ENCODE results near the gene TSR3.
"Not testable (repeated sequence)": the region's sequence is repeated elsewhere in the genome, so short reads cannot be mapped to it uniquely, and the experiment has no call there.

The TSR3 gene

GRCh38 chr16:1337486-1337885, 14.2 kb downstream of the TSR3 start:
- DNase-seq (ENCODE audit: low read depth) = no peak

GRCh38 chr16:1336619-1337018, 15.1 kb downstream of the TSR3 start:
- no peak for DNase-seq (ENCODE audit: low read depth)

- no peak for DNase-seq (ENCODE audit: low read depth)
Measured at GRCh38 chr16:1335996-1336395, 15.7 kb downstream of the TSR3 start.

GRCh38 chr16:1335211-1335971, 16.3 kb downstream of the TSR3 start:
- DNase-seq (ENCODE audit: low read depth) = no peak

- no peak for DNase-seq (ENCODE audit: low read depth)
Measured at GRCh38 chr16:1334739-1335138, 16.9 kb downstream of the TSR3 start.

GRCh38 chr16:1333854-1334700, 17.6 kb downstream of the TSR3 start:
- DNase-seq (ENCODE audit: low read depth) = no peak

GRCh38 chr16:1333149-1333812, 18.4 kb downstream of the TSR3 start, which contains the start of gene BAIAP3:
Gene BAIAP3 (plus strand): TSS chr16:1333645. CDS start chr16:1338550, 4,905 bp downstream.
- DNase-seq (ENCODE audit: low read depth) = no peak

GRCh38 chr16:1332618-1333148, 19.0 kb downstream of the TSR3 start:
- no peak for DNase-seq (ENCODE audit: low read depth)

GRCh38 chr16:1331712-1332617, 19.7 kb downstream of the TSR3 start:
- peak; percentile 79 for DNase-seq (ENCODE audit: low read depth)

GRCh38 chr16:1330931-1331711, 20.6 kb downstream of the TSR3 start:
- DNase-seq (ENCODE audit: low read depth) = no peak

GRCh38 chr16:1330260-1330914, 21.3 kb downstream of the TSR3 start:
- DNase-seq (ENCODE audit: low read depth) = no peak

- DNase-seq (ENCODE audit: low read depth) = not testable (repeated sequence)
Measured at GRCh38 chr16:1328961-1329360, 22.7 kb downstream of the TSR3 start.

GRCh38 chr16:1328136-1328535, 23.5 kb downstream of the TSR3 start:
- not testable (repeated sequence) for DNase-seq (ENCODE audit: low read depth)

- DNase-seq (ENCODE audit: low read depth) = no peak
Measured at GRCh38 chr16:1327619-1327947, 24.1 kb downstream of the TSR3 start.

- no peak for DNase-seq (ENCODE audit: low read depth)
Measured at GRCh38 chr16:1326946-1327618, 24.6 kb downstream of the TSR3 start.

GRCh38 chr16:1326391-1326790, 25.3 kb downstream of the TSR3 start:
- no peak for DNase-seq (ENCODE audit: low read depth)

- no peak for DNase-seq (ENCODE audit: low read depth)
Measured at GRCh38 chr16:1325673-1326371, 25.9 kb downstream of the TSR3 start.

GRCh38 chr16:1325261-1325660, 26.4 kb downstream of the TSR3 start:
- no peak for DNase-seq (ENCODE audit: low read depth)

GRCh38 chr16:1324286-1324826, 27.3 kb downstream of the TSR3 start:
- DNase-seq (ENCODE audit: low read depth) = peak; percentile 22

Measured in amniotic epithelial cell (primary cell).